ENCODE data around the gene AIFM3.

Gene AIFM3

DNA sequence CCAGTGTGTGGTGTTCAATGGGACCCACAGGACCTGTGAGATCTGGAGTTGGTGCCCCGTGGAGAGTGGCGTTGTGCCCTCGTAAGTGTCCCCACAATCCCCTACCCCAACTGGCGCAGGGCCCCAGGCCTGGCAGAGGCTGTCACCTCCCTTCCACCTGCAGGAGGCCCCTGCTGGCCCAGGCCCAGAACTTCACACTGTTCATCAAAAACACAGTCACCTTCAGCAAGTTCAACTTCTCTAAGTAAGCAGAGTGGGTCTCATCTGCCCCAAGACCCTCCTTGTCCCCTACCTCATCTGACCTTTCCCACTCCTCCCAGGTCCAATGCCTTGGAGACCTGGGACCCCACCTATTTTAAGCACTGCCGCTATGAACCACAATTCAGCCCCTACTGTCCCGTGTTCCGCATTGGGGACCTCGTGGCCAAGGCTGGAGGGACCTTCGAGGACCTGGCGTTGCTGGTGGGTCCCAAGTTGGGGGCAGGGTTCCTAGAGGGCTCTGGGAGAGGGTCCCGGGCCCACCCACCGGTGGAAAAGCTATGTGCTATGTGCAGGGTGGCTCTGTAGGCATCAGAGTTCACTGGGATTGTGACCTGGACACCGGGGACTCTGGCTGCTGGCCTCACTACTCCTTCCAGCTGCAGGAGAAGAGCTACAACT lies 56.0 kb downstream of the AIFM3 start:
- no peak for DNase-seq

DNA sequence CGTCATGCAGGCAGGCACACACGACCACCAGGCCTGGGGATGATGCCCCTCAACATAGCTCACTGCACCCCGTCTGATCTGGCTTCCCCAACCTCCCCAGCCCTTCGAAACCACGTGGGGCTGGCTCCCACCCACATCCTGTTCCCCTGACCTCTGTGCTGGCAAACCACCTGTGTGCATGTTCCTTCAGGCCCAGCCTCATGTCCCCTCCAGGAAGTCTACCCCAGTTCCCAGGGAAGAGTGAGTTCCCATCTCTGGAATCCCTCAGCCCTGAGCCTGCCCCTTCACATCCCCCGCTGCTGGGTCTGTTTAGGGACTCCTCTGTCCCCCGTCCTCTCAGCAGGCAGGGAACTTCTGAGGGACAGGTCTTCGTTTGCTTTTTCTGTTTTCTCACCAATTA lies 58.2 kb downstream of the AIFM3 start:
- no peak for DNase-seq

DNA sequence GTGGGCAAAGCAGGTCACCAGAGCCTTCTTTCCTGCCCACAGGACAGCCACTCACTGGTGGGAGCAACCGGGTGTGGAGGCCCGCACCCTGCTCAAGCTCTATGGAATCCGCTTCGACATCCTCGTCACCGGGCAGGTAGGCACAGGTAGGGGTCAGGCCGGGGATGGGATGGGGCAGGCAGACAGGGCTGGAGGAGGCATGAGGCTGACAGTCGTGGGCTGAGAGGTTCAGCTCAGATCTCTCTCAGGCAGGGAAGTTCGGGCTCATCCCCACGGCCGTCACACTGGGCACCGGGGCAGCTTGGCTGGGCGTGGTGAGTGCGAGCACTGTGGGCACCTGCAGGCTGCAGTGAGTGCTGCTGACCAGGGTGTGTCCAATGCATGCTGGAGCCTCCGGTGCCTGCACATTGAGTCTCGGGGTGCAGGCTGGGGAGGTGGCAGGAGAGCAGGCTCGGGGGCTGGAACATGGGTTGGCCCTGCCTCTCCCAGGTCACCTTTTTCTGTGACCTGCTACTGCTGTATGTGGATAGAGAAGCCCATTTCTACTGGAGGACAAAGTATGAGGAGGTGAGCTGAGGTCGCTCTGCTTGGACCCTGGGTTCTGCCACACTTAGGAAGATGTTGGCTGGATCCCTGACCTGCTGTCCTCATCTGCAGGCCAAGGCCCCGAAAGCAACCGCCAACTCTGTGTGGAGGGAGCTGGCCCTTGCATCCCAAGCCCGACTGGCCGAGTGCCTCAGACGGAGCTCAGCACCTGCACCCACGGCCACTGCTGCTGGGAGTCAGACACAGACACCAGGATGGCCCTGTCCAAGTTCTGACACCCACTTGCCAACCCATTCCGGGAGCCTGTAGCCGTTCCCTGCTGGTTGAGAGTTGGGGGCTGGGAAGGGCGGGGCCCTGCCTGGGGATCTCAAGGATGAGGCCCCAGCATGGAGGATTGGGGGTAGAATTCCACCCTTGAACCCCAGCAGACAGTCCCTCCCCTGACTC lies 59.0 kb downstream of the AIFM3 start:
- no peak for DNase-seq

DNA sequence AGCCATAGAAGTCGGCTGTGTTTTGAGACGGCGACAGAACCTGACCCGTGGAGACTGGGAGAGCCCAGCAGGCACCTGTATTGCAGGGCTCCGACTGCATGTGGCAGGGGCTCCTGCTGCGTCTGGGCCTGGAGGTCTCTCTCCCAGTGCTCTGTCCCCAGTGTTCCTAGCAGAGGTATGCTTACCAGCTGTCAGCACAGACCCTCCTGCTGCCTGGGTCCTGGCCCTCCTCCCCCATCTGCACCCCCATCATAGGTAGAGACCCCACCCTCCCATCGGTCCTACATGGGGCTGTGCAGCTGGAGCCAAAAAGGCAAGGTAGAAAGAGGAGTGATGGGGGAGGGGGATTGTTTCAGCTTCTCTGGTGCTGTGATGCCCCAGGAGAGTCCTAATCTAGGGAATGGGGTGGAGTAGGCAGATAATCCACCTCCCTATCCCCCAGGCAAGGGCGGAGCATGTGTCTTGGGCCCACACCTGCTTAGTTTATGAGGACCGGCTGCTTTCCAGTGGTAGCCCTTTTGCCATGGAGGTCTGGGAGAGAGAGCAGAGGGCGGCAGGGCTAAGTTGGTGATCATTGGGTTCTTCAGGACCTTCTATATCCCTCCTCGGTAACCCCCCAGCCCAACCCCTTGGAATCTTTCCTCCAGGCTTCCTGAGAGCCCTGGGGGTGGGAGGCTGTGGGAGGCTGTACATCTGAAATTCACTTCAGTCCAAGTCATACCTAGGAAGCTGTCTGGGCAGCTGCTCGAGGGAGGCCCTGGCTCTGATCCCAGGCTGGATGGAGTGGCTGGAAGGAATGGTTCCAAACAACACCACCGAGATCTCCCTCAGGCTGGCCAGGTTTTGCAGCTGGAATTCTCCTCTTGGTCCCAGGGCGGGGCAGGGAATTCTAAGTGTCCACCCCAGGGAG lies 60.0 kb downstream of the AIFM3 start:
- DNase-seq: peak in 7 of 58 donors; percentile 17 to 40 (median 34)

DNA sequence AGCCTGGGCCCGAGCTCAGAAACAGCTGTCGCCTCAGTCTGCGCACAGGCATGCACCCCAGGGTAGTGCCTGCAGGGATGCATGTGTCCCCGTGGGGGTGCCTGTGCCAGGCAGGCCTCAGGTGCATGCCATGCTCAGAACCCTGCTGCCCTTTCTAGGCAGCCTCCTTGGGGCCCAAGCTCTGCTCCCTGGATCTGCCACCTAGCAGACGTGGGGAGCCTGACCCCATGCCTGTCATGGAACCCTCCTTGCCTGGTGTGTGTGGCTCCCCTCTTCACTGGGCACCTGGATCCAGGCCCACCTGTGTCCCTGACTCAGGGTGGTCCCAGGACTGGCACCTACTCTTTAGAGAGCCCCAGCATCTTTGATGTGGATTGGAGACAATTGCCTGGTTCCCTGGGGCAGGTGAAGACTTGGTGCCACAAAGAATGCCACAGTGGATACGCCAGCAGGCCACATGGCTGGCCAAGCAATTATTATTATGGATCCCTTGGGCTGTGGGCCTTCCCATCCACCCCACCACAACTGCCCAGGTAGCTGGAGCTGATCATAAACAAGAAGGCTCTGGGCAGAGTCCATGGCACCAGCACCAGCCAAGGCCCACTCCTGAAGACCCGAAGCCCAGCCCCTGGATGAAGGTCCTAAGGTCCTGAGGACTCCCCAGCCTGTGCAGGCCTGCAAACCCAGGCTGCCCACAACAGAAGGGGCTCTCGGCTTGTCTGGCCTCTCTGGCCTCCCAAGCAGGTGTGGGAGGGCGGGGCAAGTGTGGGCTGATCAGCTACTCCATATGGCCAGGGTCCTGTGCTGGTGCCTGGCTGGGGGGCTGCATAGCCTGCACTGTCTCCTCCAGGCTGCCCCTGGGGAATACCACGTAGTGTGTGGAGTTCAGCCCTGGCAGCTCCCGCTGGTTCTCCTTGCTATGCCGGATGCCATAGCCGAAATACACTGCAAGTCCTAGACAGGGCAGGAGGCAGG lies 61.5 kb downstream of the AIFM3 start:
- no peak for DNase-seq

DNA sequence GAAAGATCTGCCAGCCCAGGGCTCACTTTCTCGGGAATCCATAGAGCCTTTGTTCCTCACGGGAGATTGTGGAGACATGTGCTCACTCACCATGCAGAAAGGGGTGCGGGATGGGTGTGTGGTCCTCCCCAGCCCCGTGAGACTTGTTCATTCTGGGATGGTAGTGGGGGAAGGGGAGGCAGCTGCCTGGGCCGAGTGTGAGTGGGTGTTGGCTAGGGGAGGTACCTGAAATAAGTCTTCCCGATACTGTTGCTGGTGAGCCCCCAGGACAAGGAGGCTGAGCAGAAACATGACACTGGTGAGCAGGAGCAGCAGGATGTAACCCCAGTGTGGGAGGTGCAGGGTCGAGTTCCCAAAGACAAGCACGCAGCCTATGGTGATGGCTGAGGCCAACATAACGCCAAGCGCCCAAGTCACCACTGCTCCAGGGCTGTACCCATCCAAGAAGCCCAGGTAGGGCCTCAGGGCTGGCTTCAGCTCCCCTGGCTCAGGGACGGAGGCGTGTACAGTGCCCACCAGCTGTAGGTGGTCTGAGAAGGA lies 62.5 kb downstream of the AIFM3 start:
- no peak for DNase-seq

DNA sequence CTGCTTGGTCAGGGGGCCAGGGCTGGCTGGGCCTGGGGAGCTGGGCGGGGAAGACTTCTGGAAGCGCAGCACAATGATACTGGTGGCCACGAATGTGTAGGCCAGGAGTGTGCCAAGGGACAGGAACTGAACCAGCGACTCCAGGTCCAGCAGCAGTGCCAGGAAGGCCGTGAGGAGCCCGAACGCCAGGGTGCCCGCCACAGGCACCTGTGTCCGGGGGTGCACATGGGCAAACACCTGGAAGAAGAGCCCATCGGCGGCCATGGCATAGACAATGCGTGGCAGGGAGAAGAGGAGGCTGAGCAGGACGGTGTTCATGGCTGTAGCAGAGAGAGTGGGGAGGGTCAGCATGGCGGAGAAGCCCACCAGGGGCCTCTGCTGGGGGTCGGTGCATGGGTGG lies 63.0 kb downstream of the AIFM3 start:
- no peak for DNase-seq

All from anterior cingulate cortex (tissue), 58 donors.